Hepatocyte (in vitro differentiated cells): ENCODE results near the gene KRT86.

ENCODE experiments used
- CTCF ChIP-seq: fragments of 200-600 bp; sonication (generic); IDR thresholded peaks from 2 replicates; pipeline ENCODE4 v1.5.1; 2016; ENCODE audit warnings: antibody characterized with exemption, mild to moderate bottlenecking; ENCODE audit not compliant: poor library complexity
- EZH2phosphoT487 ChIP-seq: fragments of 200-600 bp; sonication (generic); IDR thresholded peaks from one replicate; pipeline ENCODE4 v1.6.1; 2018; ENCODE audit warnings: antibody characterized with exemption, mild to moderate bottlenecking, low read depth, moderate library complexity; ENCODE audit not compliant: unreplicated experiment, severe bottlenecking

GRCh38 chr12:52280796-52281560 is 6.5 kb downstream of the KRT86 start:
- TF ChIP-seq CTCF (no peak), EZH2phosphoT487 (no peak)
